Esophagus muscularis mucosa (tissue), 4 donors: ENCODE measurements around the gene SLAIN2. TPM values are rescaled to one million over a fixed set of nuclear protein-coding genes. Genes with fewer than 3 reads are reported as not detected.

ENCODE experiments used
- DNase-seq: peaks from one replicate; pipeline ENCODE4 v3.0.0-alpha.2; 2017; ENCODE audit errors: extremely low spot score
- H3K27ac ChIP-seq, 4 donors: fragments of 200-600 bp; sonication (generic); replicated peaks in 1 of 4; 1 replicate in 3 of 4; 2 replicates in 1 of 4; pipeline ENCODE4 v1.5.1; 2016 to 2019; ENCODE audit warnings: mild to moderate bottlenecking in 1 of 4
- H3K27me3 ChIP-seq, 4 donors: fragments of 200-600 bp; sonication (generic); one replicate each; pipeline versions ENCODE4 v1.5.1 to v1.6.0; 2016 to 2019
- H3K36me3 ChIP-seq, 4 donors: fragments of 200-600 bp; sonication (generic); one replicate each; pipeline ENCODE4 v1.5.1; 2016 to 2019
- H3K4me1 ChIP-seq, 4 donors: fragments of 200-600 bp; sonication (generic); one replicate each; pipeline ENCODE4 v1.5.1; 2016 to 2019
- H3K4me3 ChIP-seq, 4 donors: fragments of 200-600 bp; sonication (generic); 1 replicate in 2 of 4; 2 replicates in 2 of 4; pipeline ENCODE4 v1.5.1; 2016 to 2019; ENCODE audit warnings: mild to moderate bottlenecking in 4 of 4, moderate library complexity in 1 of 4
- H3K9me3 ChIP-seq, 4 donors: fragments of 200-600 bp; sonication (generic); 1 replicate in 3 of 4; 2 replicates in 1 of 4; pipeline ENCODE4 v1.5.1; 2016 to 2019
- CTCF ChIP-seq, 3 experiments: fragments of 200-600 bp in 2 of 3; fragments of 450-650 bp in 1 of 3; sonication (generic) in 2 of 3; IDR thresholded peaks; one replicate each; pipeline ENCODE4 v1.5.1; 2017 to 2019; ENCODE audit warnings: antibody characterized with exemption in 3 of 3, mild to moderate bottlenecking in 2 of 3, moderate library complexity in 1 of 3
- EP300 ChIP-seq: sonication (generic); formaldehyde crosslinking; IDR thresholded peaks from one replicate; pipeline ENCODE4 v1.6.1; 2017; ENCODE audit warnings: antibody characterized with exemption
- POLR2A ChIP-seq: fragments of 450-650 bp; IDR thresholded peaks from one replicate; pipeline ENCODE4 v1.6.1; 2017; ENCODE audit warnings: antibody characterized with exemption, moderate library complexity, mild to moderate bottlenecking, low read depth
- POLR2AphosphoS5 ChIP-seq, 2 donors: sonication (generic); formaldehyde crosslinking; IDR thresholded peaks; one replicate each; pipeline ENCODE4 v1.6.1; 2017; ENCODE audit warnings: antibody characterized with exemption in 2 of 2
- WGBS: methylation state at CpG from one replicate; pipeline ENCODE4 v1.1.5; 2018; 5-methylcytosine and 5-hydroxymethylcytosine counted together
- intact Hi-C: fragments of 100-400 bp; cut with DNase I; formaldehyde crosslinking; loops from one replicate; pipeline ENCODE4 v1.15.1; 2023
- total RNA-seq, 4 donors: library from RNA; depleted of rRNA; stranded (reverse); fragments of >200 nt; gene quantifications; one replicate each; pipeline versions ENCODE4 v1.1.0 to v1.2.1, GENCODE V29; 2016

Gene SLAIN2
- total RNA-seq, 4 donors from 2014 or later: 82.5 to 165 (median 111) TPM

GRCh38 chr4:48421101-48421500 lies 79.8 kb downstream of the SLAIN2 start:
- no peak for DNase-seq
- H3K36me3 ChIP-seq: peaks cover 18 to 53% (median 34%) of the 10 kb centered on the region in 4 donors
- H3K4me1 ChIP-seq: no peaks in the 10 kb centered on the region
- WGBS: 96% methylated on average over 2 of the region's 2 CpGs
- intact Hi-C loops: no loop called here
- no peak for TF ChIP-seq EP300
- no peak for TF ChIP-seq POLR2A
- no peak for TF ChIP-seq CTCF (IDR thresholded peaks at IDR 0.05)
- no peak for TF ChIP-seq POLR2AphosphoS5 (IDR thresholded peaks at IDR 0.05)
- no peak overlapping the region for H3K27ac ChIP-seq
- H3K27me3 ChIP-seq: no peaks in the 10 kb centered on the region
- H3K9me3 ChIP-seq: no peaks in the 10 kb centered on the region
- H3K4me3 ChIP-seq: no peak overlapping the region

DNA sequence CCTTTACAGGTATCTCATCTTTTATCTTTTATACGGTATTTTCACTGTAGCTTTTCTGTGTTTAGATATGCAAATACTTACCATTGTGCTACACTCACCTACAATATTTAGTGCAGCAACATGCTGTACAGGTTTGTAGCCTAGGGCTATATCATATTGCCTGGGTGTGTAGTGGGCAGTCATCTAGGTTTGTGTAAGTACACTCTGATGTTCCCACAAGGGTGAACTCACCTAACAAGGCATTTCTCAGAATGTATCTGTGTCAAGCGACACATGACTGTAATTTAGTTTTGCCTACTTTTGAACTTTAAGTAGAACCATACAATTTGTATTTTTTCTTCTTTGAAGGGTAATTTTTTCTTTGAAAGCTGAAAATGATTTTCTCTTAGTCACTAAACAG lies 87.6 kb downstream of the SLAIN2 start:
- WGBS: 91% methylated on average over 2 of the region's 2 CpGs
- Histone ChIP-seq H3K4me1 (no peaks in the 10 kb centered on the region), H3K27me3 (no peaks in the 10 kb centered on the region), H3K4me3 (no peak overlapping the region), H3K9me3 (no peaks in the 10 kb centered on the region), H3K27ac (no peak overlapping the region), H3K36me3 (peaks cover 0 to 22% (median 8%) of the 10 kb centered on the region in 4 donors)
- TF ChIP-seq CTCF (IDR thresholded peaks at IDR 0.05): no peak
- TF ChIP-seq POLR2A: no peak
- no peak for TF ChIP-seq EP300
- no peak for TF ChIP-seq POLR2AphosphoS5 (IDR thresholded peaks at IDR 0.05)
- no peak for DNase-seq
- intact Hi-C loops: no loop called here

GRCh38 chr4:48429709-48430474 lies 88.6 kb downstream of the SLAIN2 start:
- intact Hi-C loops: no loop called here
- Histone ChIP-seq H3K27ac (no peak overlapping the region), H3K4me1 (no peaks in the 10 kb centered on the region), H3K4me3 (no peak overlapping the region), H3K36me3 (peaks cover 0 to 22% (median 7%) of the 10 kb centered on the region in 4 donors), H3K27me3 (no peaks in the 10 kb centered on the region), H3K9me3 (no peaks in the 10 kb centered on the region)
- DNase-seq: no peak
- TF ChIP-seq CTCF (IDR thresholded peaks at IDR 0.05) (no peak), EP300 (no peak), POLR2AphosphoS5 (IDR thresholded peaks at IDR 0.05) (no peak), POLR2A (no peak)
- 0% methylated on average over 1 of the region's 1 CpG for WGBS

GRCh38 chr4:48431401-48431800 lies 90.1 kb downstream of the SLAIN2 start:
- no peaks in the 10 kb centered on the region for H3K4me1 ChIP-seq
- DNase-seq: no peak
- 75% methylated on average over 2 of the region's 2 CpGs for WGBS
- H3K27ac ChIP-seq: no peak overlapping the region
- H3K36me3 ChIP-seq: peaks cover 0 to 18% (median 5%) of the 10 kb centered on the region in 4 donors
- no peaks in the 10 kb centered on the region for H3K9me3 ChIP-seq
- no peaks in the 10 kb centered on the region for H3K27me3 ChIP-seq
- intact Hi-C loops: no loop called here
- TF ChIP-seq EP300 (no peak), CTCF (IDR thresholded peaks at IDR 0.05) (no peak), POLR2A (no peak), POLR2AphosphoS5 (IDR thresholded peaks at IDR 0.05) (no peak)
- H3K4me3 ChIP-seq: no peak overlapping the region

DNA sequence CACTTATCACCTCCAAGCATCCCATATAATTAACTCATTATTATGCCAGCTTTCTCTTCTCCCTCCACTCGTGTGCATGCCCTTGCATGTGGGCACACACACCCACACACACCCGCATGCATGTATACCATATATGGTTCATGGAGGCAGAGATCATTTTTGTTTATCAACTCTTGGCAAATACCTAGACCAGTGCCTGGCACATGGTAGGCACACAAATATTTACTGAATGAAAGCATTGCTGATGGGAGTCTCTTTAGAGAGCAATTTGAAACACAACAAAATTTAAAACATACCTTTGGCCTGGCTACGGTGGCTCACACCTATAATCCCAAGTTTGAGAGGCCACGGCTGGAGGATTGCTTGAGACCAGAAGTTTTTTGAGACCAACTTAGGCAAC lies 90.7 kb downstream of the SLAIN2 start:
- DNase-seq: no peak
- TF ChIP-seq POLR2A (no peak), CTCF (IDR thresholded peaks at IDR 0.05) (no peak), EP300 (no peak), POLR2AphosphoS5 (IDR thresholded peaks at IDR 0.05) (no peak)
- peaks cover 0 to 12% (median 3%) of the 10 kb centered on the region in 4 donors for H3K36me3 ChIP-seq
- no peaks in the 10 kb centered on the region for H3K4me1 ChIP-seq
- intact Hi-C loops: no loop called here
- H3K4me3 ChIP-seq: no peak overlapping the region
- H3K27ac ChIP-seq: no peak overlapping the region
- WGBS: 78% methylated on average over 4 of the region's 4 CpGs
- no peaks in the 10 kb centered on the region for H3K9me3 ChIP-seq
- no peaks in the 10 kb centered on the region for H3K27me3 ChIP-seq
